Endothelial cell of umbilical vein (primary cell): Measurements from ENCODE around the gene ADD2. TPM values are rescaled to one million over a fixed set of nuclear protein-coding genes. Genes with fewer than 3 reads are reported as not detected.

Source experiments
- BruUV-seq: library from RNA; stranded (reverse); fragments of 400-500 nt; replicated peaks from 2 replicates; lab custom pipeline; 2021; lab: Mats Ljungman, UMichigan
- CTCF ChIA-PET: fragments of 300-600, 350-600 bp; sonication (Branson Sonifier 250); formaldehyde crosslinking; loops from one replicate; lab custom pipeline; 2021; ENCODE audit warnings: antibody characterized with exemption, inconsistent platforms; lab: Charles Lee
- POLR2A ChIA-PET: fragments of 300-600, 350-600 bp; sonication (Branson Sonifier 250); formaldehyde crosslinking; loops from one replicate; lab custom pipeline; 2021; ENCODE audit warnings: antibody characterized with exemption, inconsistent platforms; lab: Charles Lee
- DNase-seq: peaks from one replicate; pipeline ENCODE4 v3.0.0-alpha.2; 2011; ENCODE audit warnings: low read depth, low spot score
- FAIRE-seq: peaks from 2 replicates; lab custom pipeline; 2011; peaks lifted over from hg19 to GRCh38; lab: Jason Lieb, UNC
- H2AFZ ChIP-seq: 2 replicates; pipeline ENCODE4 v1.6.0; 2012; ENCODE audit warnings: low read depth, low read length, control low read depth, inconsistent platforms
- H3K27ac ChIP-seq: 2 replicates; pipeline ENCODE4 v1.5.1; 2011; ENCODE audit warnings: low read depth, mild to moderate bottlenecking, control low read depth, low read length, moderate library complexity; ENCODE audit not compliant: insufficient read depth
- H3K27me3 ChIP-seq, 2 experiments: 2 replicates each; pipeline versions ENCODE4 v1.6.0 to v1.6.1; 2011; ENCODE audit warnings: low read length in 2 of 2, mixed read lengths in 1 of 2; ENCODE audit not compliant: control insufficient read depth in 2 of 2, insufficient read depth in 2 of 2
- H3K36me3 ChIP-seq, 2 experiments: 2 replicates in 1 of 2; 3 replicates in 1 of 2; pipeline ENCODE4 v1.5.1; 2011; ENCODE audit warnings: low read length in 2 of 2, mild to moderate bottlenecking in 1 of 2, moderate library complexity in 1 of 2; ENCODE audit not compliant: control insufficient read depth in 2 of 2, insufficient read depth in 2 of 2; ENCODE audit errors: extremely low read depth in 1 of 2
- H3K4me1 ChIP-seq: 3 replicates; pipeline ENCODE4 v1.5.1; 2011; ENCODE audit warnings: mild to moderate bottlenecking, low read length; ENCODE audit not compliant: control insufficient read depth, insufficient read depth; ENCODE audit errors: extremely low read depth
- H3K4me2 ChIP-seq: 2 replicates; pipeline ENCODE4 v1.6.1; 2011; ENCODE audit warnings: low read length, control low read depth, mixed read lengths; ENCODE audit not compliant: insufficient read depth
- H3K4me3 ChIP-seq, 3 experiments: fragments of 200-600 bp in 1 of 3; sonication (generic), shearing (Covaris generic) in 1 of 3; replicated peaks in 1 of 3; 2 replicates each; pipeline ENCODE4 v1.5.1; 2011 to 2016; ENCODE audit warnings: control low read depth in 3 of 3, low read length in 3 of 3, mild to moderate bottlenecking in 2 of 3, inconsistent platforms in 1 of 3, low read depth in 1 of 3, moderate library complexity in 1 of 3; ENCODE audit not compliant: insufficient read depth in 1 of 3
- H3K79me2 ChIP-seq: 2 replicates; pipeline ENCODE4 v1.6.0; 2012; ENCODE audit warnings: low read length, inconsistent platforms; ENCODE audit not compliant: control insufficient read depth, insufficient read depth
- H3K9ac ChIP-seq: replicated peaks from 2 replicates; pipeline ENCODE3; 2011; ENCODE audit warnings: low read length, control low read depth; ENCODE audit not compliant: insufficient read depth; ENCODE audit errors: extremely low read depth
- H3K9me1 ChIP-seq: replicated peaks from 3 replicates; pipeline ENCODE4 v1.6.0; 2011; ENCODE audit warnings: mild to moderate bottlenecking, low read length; ENCODE audit not compliant: control insufficient read depth, insufficient read depth; ENCODE audit errors: extremely low read depth
- H3K9me3 ChIP-seq: replicated peaks from 2 replicates; pipeline ENCODE4 v1.5.1; 2012; ENCODE audit warnings: low read length, inconsistent platforms; ENCODE audit not compliant: control insufficient read depth, insufficient read depth
- H4K20me1 ChIP-seq: replicated peaks from 2 replicates; pipeline ENCODE3; 2011; ENCODE audit warnings: mild to moderate bottlenecking, low read length; ENCODE audit not compliant: control insufficient read depth, insufficient read depth; ENCODE audit errors: extremely low read depth
- CTCF ChIP-seq, 2 donors: IDR thresholded peaks; 1 replicate in 1 of 2; 2 replicates in 1 of 2; pipeline ENCODE4 v1.5.1; 2011; ENCODE audit warnings: low read length in 2 of 2, mild to moderate bottlenecking in 2 of 2, moderate library complexity in 2 of 2, control low read depth in 1 of 2, inconsistent platforms in 1 of 2, low read depth in 1 of 2; ENCODE audit not compliant: insufficient read depth in 1 of 2; ENCODE audit errors: extremely low read depth in 1 of 2
- EZH2 ChIP-seq: IDR thresholded peaks from 2 replicates; pipeline ENCODE4 v1.6.1; 2012; ENCODE audit warnings: borderline replicate concordance, low read depth, mild to moderate bottlenecking, moderate library complexity, low read length, inconsistent platforms; ENCODE audit not compliant: severe bottlenecking
- FOS ChIP-seq: IDR thresholded peaks from 2 replicates; pipeline ENCODE4 v1.6.1; 2011; ENCODE audit warnings: mild to moderate bottlenecking, low read length, moderate library complexity, borderline replicate concordance; ENCODE audit not compliant: insufficient read depth
- GATA2 ChIP-seq: IDR thresholded peaks from 2 replicates; pipeline ENCODE4 v1.7.0; 2011; ENCODE audit warnings: low read depth, mild to moderate bottlenecking, moderate library complexity, mixed read lengths, low read length; ENCODE audit not compliant: insufficient read length, insufficient read depth
- JUN ChIP-seq: IDR thresholded peaks from 2 replicates; pipeline ENCODE4 v1.6.1; 2011; ENCODE audit warnings: borderline replicate concordance, low read depth; ENCODE audit not compliant: insufficient read length, insufficient read depth
- MYC ChIP-seq: IDR thresholded peaks from one replicate; pipeline ENCODE4 v1.6.1; 2011; ENCODE audit warnings: mild to moderate bottlenecking, low read depth, low read length
- POLR2A ChIP-seq: IDR thresholded peaks from 2 replicates; pipeline ENCODE4 v1.6.1; 2012; ENCODE audit warnings: low read depth, mild to moderate bottlenecking, control low read depth, low read length
- POLR2AphosphoS5 ChIP-seq: IDR thresholded peaks from 2 replicates; pipeline ENCODE4 v1.6.1; 2012; ENCODE audit warnings: low read depth, mild to moderate bottlenecking, control low read depth, low read length, moderate library complexity; ENCODE audit not compliant: insufficient read depth
- dilution Hi-C: fragments of 300-500 bp; cut with MboI; formaldehyde crosslinking; loops from one replicate; pipeline ENCODE4 v1.15.0; 2019; ENCODE audit warnings: low sequenced_read_pairs; ENCODE audit not compliant: extremely low pct_ligation_motif_present
- intact Hi-C: fragments of 100-400 bp; cut with micrococcal nuclease; formaldehyde crosslinking; loops from one replicate; pipeline ENCODE4 v1.10.0; 2022
- polyA plus RNA-seq, 4 experiments: library from polyadenylated mRNA; depleted of rRNA in 3 of 4; stranded (reverse) in 3 of 4; unstranded in 1 of 4; fragments of >200 nt; gene quantifications; 2 replicates each; pipeline versions ENCODE4 v1.2.1 to v1.2.3, GENCODE V29; 2011 to 2012; ENCODE audit warnings: missing spikeins in 1 of 4
- total RNA-seq: library from RNA; stranded (reverse); gene quantifications from 2 replicates; pipeline ENCODE4 v1.2.3, GENCODE V29; 2021
- TF ChIP-seq, protein P1 (sequence below): IDR thresholded peaks from 2 replicates; pipeline ENCODE4 v1.6.1; 2011; ENCODE audit not compliant: insufficient read depth, insufficient read length

ADD2 gene
- total and polyA plus RNA-seq, 2 donors (not counting 3 experiments of a cell fraction or from before 2014, with no cell fraction given), result 0.17 TPM; not detected in 1

- dilution Hi-C loops, result no loop called here
- H3K36me3 ChIP-seq, result no peaks in the 10 kb centered on the region
- no peaks in the 10 kb centered on the region for H3K4me1 ChIP-seq
- no peaks in the 10 kb centered on the region for H3K9me3 ChIP-seq
- BruUV-seq, result no TSS peak
- TF ChIP-seq JUN, result no peak
- H3K4me2 ChIP-seq, result no peak overlapping the region
- no peaks in the 10 kb centered on the region for H3K9me1 ChIP-seq
- FAIRE-seq (no peak), DNase-seq (no peak)
- ChIA-PET POLR2A (no interaction called here), CTCF (no interaction called here)
- no peaks in the 10 kb centered on the region for H3K79me2 ChIP-seq
- no peak overlapping the region for H2AFZ ChIP-seq
- H3K9ac ChIP-seq, result no peak overlapping the region
- no peaks in the 10 kb centered on the region for H4K20me1 ChIP-seq
- no peak overlapping the region for H3K27ac ChIP-seq
- H3K27me3 ChIP-seq, result peaks cover 0 to 2% of the 10 kb centered on the region in 2 experiments
- no peak overlapping the region for H3K4me3 ChIP-seq
- intact Hi-C loops, result no loop called here
Measured at GRCh38 chr2:70680735-70681134, 87.3 kb downstream of the ADD2 start.

- no TSS peak for BruUV-seq
- no peaks in the 10 kb centered on the region for H3K9me3 ChIP-seq
- no peaks in the 10 kb centered on the region for H3K4me1 ChIP-seq
- H4K20me1 ChIP-seq, result no peaks in the 10 kb centered on the region
- H3K36me3 ChIP-seq, result no peaks in the 10 kb centered on the region
- ChIA-PET CTCF (interaction anchor here (0.6 kb wide), 1 partner anchor 97 kb away, joined by 3 read pairs; no protein-coding TSS in a partner anchor), POLR2A (no interaction called here)
- TF ChIP-seq, protein P1, sequence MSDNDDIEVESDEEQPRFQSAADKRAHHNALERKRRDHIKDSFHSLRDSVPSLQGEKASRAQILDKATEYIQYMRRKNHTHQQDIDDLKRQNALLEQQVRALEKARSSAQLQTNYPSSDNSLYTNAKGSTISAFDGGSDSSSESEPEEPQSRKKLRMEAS, result no peak
- TF ChIP-seq POLR2AphosphoS5, result no peak
- no peak for TF ChIP-seq FOS
- TF ChIP-seq JUN, result no peak
- TF ChIP-seq EZH2, result no peak
- TF ChIP-seq CTCF (IDR thresholded peaks at IDR 0.05; ENCODE audit: extremely low read depth in 1 of 2, insufficient read depth in 1 of 2, low read depth in 1 of 2, low read length in 2 of 2), result no peak
- TF ChIP-seq POLR2A, result no peak
- TF ChIP-seq MYC, result no peak
- TF ChIP-seq GATA2, result no peak
- H3K79me2 ChIP-seq, result no peaks in the 10 kb centered on the region
- H3K9me1 ChIP-seq, result no peaks in the 10 kb centered on the region
- H3K27ac ChIP-seq, result no peak overlapping the region
- no peak overlapping the region for H3K9ac ChIP-seq
- DNase-seq (no peak), FAIRE-seq (no peak)
- peaks cover 0 to 2% of the 10 kb centered on the region in 2 experiments for H3K27me3 ChIP-seq
- dilution Hi-C loops (no loop called here), intact Hi-C loops (no loop called here)
- H2AFZ ChIP-seq, result no peak overlapping the region
- no peak overlapping the region for H3K4me2 ChIP-seq
- H3K4me3 ChIP-seq, result no peak overlapping the region
Measured at GRCh38 chr2:70679259-70679658, 88.7 kb downstream of the ADD2 start.
